ENCODE measurements around the gene KCNQ1. TPM values are rescaled to one million over a fixed set of nuclear protein-coding genes. Genes with fewer than 3 reads are reported as not detected.

KCNQ1 gene
- total and polyA plus RNA-seq, 2 donors (not counting 1 experiment from before 2014, with no cell fraction given) = 21.5 to 28.8 TPM

DNA sequence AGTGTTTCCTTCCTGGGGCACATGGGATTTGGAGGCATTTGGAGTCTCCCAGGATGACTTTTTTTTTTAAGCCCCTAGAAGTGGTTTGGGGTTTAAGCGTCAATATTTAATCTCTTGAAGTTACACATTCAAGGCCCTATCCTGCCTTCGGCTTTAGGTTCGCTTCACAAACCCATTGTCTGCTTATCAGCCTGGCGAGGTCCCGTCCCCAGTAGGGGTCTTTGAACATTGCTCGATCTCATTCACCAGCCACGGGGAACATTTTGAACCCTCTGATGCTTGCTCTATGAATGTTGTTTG is 75.9 kb downstream of the KCNQ1 start:
- Histone ChIP-seq H3K4me1 (ENCODE audit: control insufficient read depth in 2 of 2, insufficient read depth in 2 of 2, low read length in 2 of 2) (peaks cover 6 to 17% of the 10 kb centered on the region in 2 donors), H2AFZ (ENCODE audit: insufficient read depth, low read depth, low read length, poor library complexity, severe bottlenecking) (no peak overlapping the region), H3K9ac (ENCODE audit: low read length) (no peak overlapping the region), H3K9me3 (ENCODE audit: control extremely low read depth in 1 of 3, control insufficient read depth in 2 of 3, insufficient read depth in 1 of 3, low read length in 2 of 3) (no peaks in the 10 kb centered on the region), H4K20me1 (ENCODE audit: control insufficient read depth, insufficient read depth, low read length, poor library complexity, severe bottlenecking) (peaks cover 52% of the 10 kb centered on the region), H3K4me2 (replicated peaks; ENCODE audit: low read depth, low read length, poor library complexity, severe bottlenecking) (no peak overlapping the region), H3K27ac (ENCODE audit: low read length in 2 of 2) (no peak overlapping the region), H3K27me3 (replicated peaks in 1 of 4; ENCODE audit: control extremely low read depth in 1 of 4, control insufficient read depth in 3 of 4, insufficient read depth in 4 of 4, low read length in 3 of 4) (no peaks in the 10 kb centered on the region), H3K79me2 (ENCODE audit: control insufficient read depth, insufficient read depth, low read length) (no peaks in the 10 kb centered on the region), H3K36me3 (replicated peaks in 1 of 2; ENCODE audit: control extremely low read depth in 1 of 2, control insufficient read depth in 1 of 2, extremely low read depth in 1 of 2, insufficient read depth in 2 of 2, low read length in 1 of 2) (no peaks in the 10 kb centered on the region), H3K4me3 (ENCODE audit: control extremely low read depth in 1 of 5, extremely low read depth in 1 of 5, insufficient read depth in 1 of 5, low read depth in 2 of 5, low read length in 4 of 5) (no peak overlapping the region)
- H3K9me3 Mint-ChIP-seq (ENCODE audit: insufficient read depth) = no peaks in the 10 kb centered on the region
- DNase-seq (no peak), ATAC-seq (ENCODE audit: low read depth) (no peak)
- TF ChIP-seq, protein P1, sequence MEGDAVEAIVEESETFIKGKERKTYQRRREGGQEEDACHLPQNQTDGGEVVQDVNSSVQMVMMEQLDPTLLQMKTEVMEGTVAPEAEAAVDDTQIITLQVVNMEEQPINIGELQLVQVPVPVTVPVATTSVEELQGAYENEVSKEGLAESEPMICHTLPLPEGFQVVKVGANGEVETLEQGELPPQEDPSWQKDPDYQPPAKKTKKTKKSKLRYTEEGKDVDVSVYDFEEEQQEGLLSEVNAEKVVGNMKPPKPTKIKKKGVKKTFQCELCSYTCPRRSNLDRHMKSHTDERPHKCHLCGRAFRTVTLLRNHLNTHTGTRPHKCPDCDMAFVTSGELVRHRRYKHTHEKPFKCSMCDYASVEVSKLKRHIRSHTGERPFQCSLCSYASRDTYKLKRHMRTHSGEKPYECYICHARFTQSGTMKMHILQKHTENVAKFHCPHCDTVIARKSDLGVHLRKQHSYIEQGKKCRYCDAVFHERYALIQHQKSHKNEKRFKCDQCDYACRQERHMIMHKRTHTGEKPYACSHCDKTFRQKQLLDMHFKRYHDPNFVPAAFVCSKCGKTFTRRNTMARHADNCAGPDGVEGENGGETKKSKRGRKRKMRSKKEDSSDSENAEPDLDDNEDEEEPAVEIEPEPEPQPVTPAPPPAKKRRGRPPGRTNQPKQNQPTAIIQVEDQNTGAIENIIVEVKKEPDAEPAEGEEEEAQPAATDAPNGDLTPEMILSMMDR (IDR thresholded peaks at IDR 0.05) = no peak
- TF ChIP-seq EZH2 (IDR thresholded peaks at IDR 0.05; ENCODE audit: borderline replicate concordance, insufficient read depth, low read depth, low read length, poor library complexity, severe bottlenecking) = no peak
- CTCF ChIA-PET = no interaction called here
- H3K4me1 Mint-ChIP-seq = peaks cover 18% of the 10 kb centered on the region
- H3K4me3 Mint-ChIP-seq = no peak overlapping the region
- 80% methylated on average over 3 of the region's 7 CpGs for WGBS (ENCODE audit: insufficient coverage)
- intact Hi-C loops (cut with micrococcal nuclease) = no loop called here
- no peaks in the 10 kb centered on the region for H3K27me3 Mint-ChIP-seq
- POLR2A ChIA-PET = no interaction called here
- H3K27ac Mint-ChIP-seq = no peak overlapping the region

- intact Hi-C loops (cut with micrococcal nuclease) = no loop called here
- Histone ChIP-seq H3K27me3 (replicated peaks in 1 of 4; ENCODE audit: control extremely low read depth in 1 of 4, control insufficient read depth in 3 of 4, insufficient read depth in 4 of 4, low read length in 3 of 4) (no peaks in the 10 kb centered on the region), H3K4me3 (ENCODE audit: control extremely low read depth in 1 of 5, extremely low read depth in 1 of 5, insufficient read depth in 1 of 5, low read depth in 2 of 5, low read length in 4 of 5) (no peak overlapping the region), H3K27ac (ENCODE audit: low read length in 2 of 2) (no peak overlapping the region), H3K79me2 (ENCODE audit: control insufficient read depth, insufficient read depth, low read length) (no peaks in the 10 kb centered on the region), H3K9ac (ENCODE audit: low read length) (no peak overlapping the region), H3K36me3 (replicated peaks in 1 of 2; ENCODE audit: control extremely low read depth in 1 of 2, control insufficient read depth in 1 of 2, extremely low read depth in 1 of 2, insufficient read depth in 2 of 2, low read length in 1 of 2) (no peaks in the 10 kb centered on the region), H4K20me1 (ENCODE audit: control insufficient read depth, insufficient read depth, low read length, poor library complexity, severe bottlenecking) (peaks cover 49% of the 10 kb centered on the region), H3K4me2 (replicated peaks; ENCODE audit: low read depth, low read length, poor library complexity, severe bottlenecking) (no peak overlapping the region), H2AFZ (ENCODE audit: insufficient read depth, low read depth, low read length, poor library complexity, severe bottlenecking) (no peak overlapping the region), H3K9me3 (ENCODE audit: control extremely low read depth in 1 of 3, control insufficient read depth in 2 of 3, insufficient read depth in 1 of 3, low read length in 2 of 3) (no peaks in the 10 kb centered on the region), H3K4me1 (ENCODE audit: control insufficient read depth in 2 of 2, insufficient read depth in 2 of 2, low read length in 2 of 2) (peaks cover 12 to 22% of the 10 kb centered on the region in 2 donors)
- no peaks in the 10 kb centered on the region for H3K9me3 Mint-ChIP-seq (ENCODE audit: insufficient read depth)
- peaks cover 23% of the 10 kb centered on the region for H3K4me1 Mint-ChIP-seq
- ATAC-seq (ENCODE audit: low read depth) (no peak), DNase-seq (no peak)
- H3K27me3 Mint-ChIP-seq = no peaks in the 10 kb centered on the region
- no peak overlapping the region for H3K27ac Mint-ChIP-seq
- H3K4me3 Mint-ChIP-seq = no peak overlapping the region
- WGBS (ENCODE audit: insufficient coverage) = 81% methylated on average over 26 of the region's 26 CpGs
- TF ChIP-seq EZH2 (IDR thresholded peaks at IDR 0.05; ENCODE audit: borderline replicate concordance, insufficient read depth, low read depth, low read length, poor library complexity, severe bottlenecking) = no peak
- TF ChIP-seq, protein P1 (IDR thresholded peaks at IDR 0.05) = no peak
- ChIA-PET CTCF (interaction anchor here (1.8 kb wide), 1 partner anchor 10 kb away, joined by 11 read pairs; no protein-coding TSS in a partner anchor), POLR2A (no interaction called here)
Measured at GRCh38 chr11:2521081-2521732, 76.4 kb downstream of the KCNQ1 start.

All from B cell (primary cell).